GM18867 (cell line): ENCODE results near the gene STK39.
A peak's percentile ranks its signal among the peaks of the same experiment; 100 is the strongest.

ENCODE experiments used
- ATAC-seq: cut with Tn5 transposase; IDR thresholded peaks from one replicate; pipeline ENCODE4 v1.9.1; 2021; ENCODE audit warnings: mild to moderate bottlenecking, moderate library complexity; ENCODE audit not compliant: unreplicated experiment

Gene STK39

GRCh38 chr2:168058675-168059074 is 188.7 kb downstream of the STK39 start:
- no peak for ATAC-seq

- no peak for ATAC-seq
Observed at GRCh38 chr2:168056242-168056787, 191.1 kb downstream of the STK39 start.

GRCh38 chr2:168054657-168055056 is 192.7 kb downstream of the STK39 start:
- no peak for ATAC-seq

- ATAC-seq = no peak
Observed at GRCh38 chr2:168053676-168054075, 193.7 kb downstream of the STK39 start.

GRCh38 chr2:168052773-168053172 is 194.6 kb downstream of the STK39 start:
- ATAC-seq = no peak

GRCh38 chr2:168050377-168050776 is 197.0 kb downstream of the STK39 start:
- ATAC-seq = no peak

GRCh38 chr2:168049609-168050008 is 197.8 kb downstream of the STK39 start:
- no peak for ATAC-seq

GRCh38 chr2:168047091-168047690 is 200.2 kb downstream of the STK39 start:
- ATAC-seq = no peak

- ATAC-seq = no peak
Observed at GRCh38 chr2:168044579-168044978, 202.8 kb downstream of the STK39 start.

- no peak for ATAC-seq
Observed at GRCh38 chr2:168044176-168044575, 203.2 kb downstream of the STK39 start.

- ATAC-seq = peak; percentile 96
Observed at GRCh38 chr2:168042127-168042824, 205.1 kb downstream of the STK39 start.

- no peak for ATAC-seq
Observed at GRCh38 chr2:168039881-168040280, 207.5 kb downstream of the STK39 start.

- no peak for ATAC-seq
Observed at GRCh38 chr2:168037778-168038177, 209.6 kb downstream of the STK39 start.

- peak; percentile 90 for ATAC-seq
Observed at GRCh38 chr2:168035458-168035857, 211.9 kb downstream of the STK39 start.

- no peak for ATAC-seq
Observed at GRCh38 chr2:168034616-168035015, 212.8 kb downstream of the STK39 start.

GRCh38 chr2:168033966-168034365 is 213.4 kb downstream of the STK39 start:
- no peak for ATAC-seq

- no peak for ATAC-seq
Observed at GRCh38 chr2:168032091-168032490, 215.3 kb downstream of the STK39 start.

GRCh38 chr2:168030862-168031624 is 216.4 kb downstream of the STK39 start:
- peak; percentile 68 for ATAC-seq

GRCh38 chr2:168029071-168029470 is 218.3 kb downstream of the STK39 start:
- ATAC-seq = no peak

- no peak for ATAC-seq
Observed at GRCh38 chr2:168028362-168028761, 219.0 kb downstream of the STK39 start.

GRCh38 chr2:168025487-168026202 is 221.8 kb downstream of the STK39 start:
- ATAC-seq = no peak
